Brain microvascular endothelial cell (primary cell): ENCODE results near the gene PDCD11.
"Not testable (repeated sequence)": the region's sequence is repeated elsewhere in the genome, so short reads cannot be mapped to it uniquely, and the experiment has no call there.

Source experiments
- DNase-seq: peaks from one replicate; pipeline ENCODE4 v3.0.0-alpha.2; 2020
- H3K27ac ChIP-seq: fragments of 250-450 bp; sonication (Bioruptor Pico); 2 replicates; pipeline ENCODE4 v1.5.1; 2020; ENCODE audit warnings: mild to moderate bottlenecking, moderate library complexity
- H3K27me3 ChIP-seq: fragments of 250-450 bp; sonication (Bioruptor Pico); replicated peaks from 2 replicates; pipeline ENCODE4 v1.5.1; 2020; ENCODE audit warnings: mild to moderate bottlenecking
- H3K36me3 ChIP-seq: fragments of 250-450 bp; sonication (Bioruptor Pico); replicated peaks from 2 replicates; pipeline ENCODE4 v1.5.1; 2020; ENCODE audit warnings: mild to moderate bottlenecking
- H3K4me3 ChIP-seq: 2 replicates; pipeline ENCODE4 v1.5.1; 2011; ENCODE audit warnings: low read depth, mild to moderate bottlenecking, control low read depth, low read length, moderate library complexity
- in situ Hi-C: cut with HindIII; loops from 2 replicates; pipeline ENCODE4 v1.10.0; 2017; ENCODE audit warnings: low sequenced_read_pairs, low pct_ligation_motif_present
- TF ChIP-seq, protein P1 (sequence below): IDR thresholded peaks from 2 replicates; pipeline ENCODE4 v1.5.1; 2011; ENCODE audit warnings: low read depth, mild to moderate bottlenecking, moderate library complexity, low read length, control low read depth, inconsistent platforms; ENCODE audit errors: missing control alignments

PDCD11 gene

GRCh38 chr10:103476046-103476768, 79.8 kb downstream of the PDCD11 start:
- no peak for DNase-seq
- H3K27ac ChIP-seq = no peak overlapping the region
- in situ Hi-C loops = loop anchor here (10.0 kb wide), 1 partner anchor 61 kb away; no protein-coding TSS in a partner anchor
- no peaks in the 10 kb centered on the region for H3K36me3 ChIP-seq
- H3K4me3 ChIP-seq = no peak overlapping the region
- TF ChIP-seq, protein P1, sequence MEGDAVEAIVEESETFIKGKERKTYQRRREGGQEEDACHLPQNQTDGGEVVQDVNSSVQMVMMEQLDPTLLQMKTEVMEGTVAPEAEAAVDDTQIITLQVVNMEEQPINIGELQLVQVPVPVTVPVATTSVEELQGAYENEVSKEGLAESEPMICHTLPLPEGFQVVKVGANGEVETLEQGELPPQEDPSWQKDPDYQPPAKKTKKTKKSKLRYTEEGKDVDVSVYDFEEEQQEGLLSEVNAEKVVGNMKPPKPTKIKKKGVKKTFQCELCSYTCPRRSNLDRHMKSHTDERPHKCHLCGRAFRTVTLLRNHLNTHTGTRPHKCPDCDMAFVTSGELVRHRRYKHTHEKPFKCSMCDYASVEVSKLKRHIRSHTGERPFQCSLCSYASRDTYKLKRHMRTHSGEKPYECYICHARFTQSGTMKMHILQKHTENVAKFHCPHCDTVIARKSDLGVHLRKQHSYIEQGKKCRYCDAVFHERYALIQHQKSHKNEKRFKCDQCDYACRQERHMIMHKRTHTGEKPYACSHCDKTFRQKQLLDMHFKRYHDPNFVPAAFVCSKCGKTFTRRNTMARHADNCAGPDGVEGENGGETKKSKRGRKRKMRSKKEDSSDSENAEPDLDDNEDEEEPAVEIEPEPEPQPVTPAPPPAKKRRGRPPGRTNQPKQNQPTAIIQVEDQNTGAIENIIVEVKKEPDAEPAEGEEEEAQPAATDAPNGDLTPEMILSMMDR = peak; percentile 45
- H3K27me3 ChIP-seq = no peaks in the 10 kb centered on the region

GRCh38 chr10:103478671-103479070, 82.2 kb downstream of the PDCD11 start:
- in situ Hi-C loops = loop anchor here (10.0 kb wide), 1 partner anchor 64 kb away; no protein-coding TSS in a partner anchor
- Histone ChIP-seq H3K27me3 (no peaks in the 10 kb centered on the region), H3K27ac (no peak overlapping the region), H3K4me3 (no peak overlapping the region), H3K36me3 (no peaks in the 10 kb centered on the region)
- DNase-seq = no peak
- TF ChIP-seq, protein P1 = no peak

- no peak for DNase-seq
- TF ChIP-seq, protein P1 = no peak
- H3K27ac ChIP-seq = no peak within 1 kb of the TSS
- in situ Hi-C loops = loop anchor here (10.0 kb wide), 1 partner anchor 64 kb away; no protein-coding TSS in a partner anchor
- H3K36me3 ChIP-seq = no peaks in the 10 kb centered on the region
- no peaks in the 10 kb centered on the region for H3K27me3 ChIP-seq
- no peak within 1 kb of the TSS for H3K4me3 ChIP-seq
Observed at GRCh38 chr10:103479135-103479534, 82.7 kb downstream of the PDCD11 start, which contains the start of gene CALHM3. Gene CALHM3 (minus strand): TSS chr10:103479240. CDS start chr10:103479032, 208 bp downstream.

DNA sequence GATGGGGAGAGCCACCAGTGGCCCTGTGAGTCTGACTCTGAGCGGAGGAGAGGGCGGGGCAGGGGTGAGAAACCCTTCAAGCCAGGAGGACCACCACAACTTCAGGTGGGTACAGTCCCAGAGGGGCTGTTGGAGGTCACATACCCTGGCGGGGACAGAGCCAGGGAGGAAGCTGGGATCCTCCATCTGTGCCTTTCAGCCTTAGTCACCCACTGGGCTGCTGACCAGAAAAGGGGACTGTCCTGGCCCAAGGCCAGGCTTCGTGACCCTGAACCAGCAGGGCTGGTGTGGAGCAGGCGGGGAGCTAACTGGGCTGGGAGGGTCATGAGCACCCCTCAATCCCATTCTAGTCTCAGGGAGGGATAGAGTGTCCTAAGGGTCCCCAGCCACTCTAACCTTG, 84.1 kb downstream of the PDCD11 start:
- Histone ChIP-seq H3K27ac (no peak overlapping the region), H3K4me3 (no peak overlapping the region), H3K27me3 (no peaks in the 10 kb centered on the region), H3K36me3 (no peaks in the 10 kb centered on the region)
- in situ Hi-C loops = no loop called here
- DNase-seq = no peak
- TF ChIP-seq, protein P1 = no peak

DNA sequence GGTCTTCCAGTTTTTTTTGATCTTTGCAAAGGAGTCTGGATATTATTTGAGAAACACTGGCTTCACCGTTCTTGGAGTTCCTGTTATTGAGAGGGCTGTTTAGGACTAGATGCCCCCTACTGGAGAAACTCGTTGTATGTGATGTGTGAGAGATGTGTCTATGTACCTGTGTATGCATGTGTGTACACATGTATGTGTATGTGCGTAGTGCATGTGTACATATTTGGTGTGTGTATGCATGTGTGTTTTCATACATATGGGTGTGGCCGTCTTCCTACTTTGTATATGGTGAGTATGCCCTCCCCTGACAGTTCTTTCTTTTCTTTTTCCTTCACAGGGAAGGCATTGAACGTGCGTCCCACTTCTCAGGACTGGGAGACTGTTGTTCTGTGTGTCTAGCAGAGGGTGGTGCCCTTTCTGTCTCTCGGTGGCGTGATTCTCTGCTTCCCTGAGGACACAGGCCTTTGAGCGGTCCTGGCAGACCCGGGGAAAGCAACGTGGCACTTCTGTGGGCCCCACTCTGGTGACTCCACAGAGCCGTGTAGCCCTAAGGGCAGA, 85.6 kb downstream of the PDCD11 start:
- Histone ChIP-seq H3K27me3 (no peaks in the 10 kb centered on the region), H3K27ac (no peak overlapping the region), H3K36me3 (no peaks in the 10 kb centered on the region), H3K4me3 (no peak overlapping the region)
- TF ChIP-seq, protein P1 = peak; percentile 71
- peak; percentile 57 for DNase-seq
- in situ Hi-C loops = no loop called here

GRCh38 chr10:103486635-103487409, 90.4 kb downstream of the PDCD11 start:
- H3K4me3 ChIP-seq, H3K27ac ChIP-seq, in situ Hi-C loops, DNase-seq, H3K27me3 ChIP-seq, H3K36me3 ChIP-seq: not testable (repeated sequence)
